ES-I3 (cell line): ENCODE data around the gene BNC1.

Source experiments
- H3K36me3 ChIP-seq: 2 replicates; pipeline ENCODE4 v1.6.1; 2013; ENCODE audit warnings: mild to moderate bottlenecking, low read length, control low read depth, moderate library complexity; ENCODE audit not compliant: insufficient read depth
- H3K4me1 ChIP-seq: 2 replicates; pipeline ENCODE4 v1.6.1; 2013; ENCODE audit warnings: mild to moderate bottlenecking, control low read depth, low read length; ENCODE audit not compliant: insufficient read depth
- H3K9ac ChIP-seq: 2 replicates; pipeline ENCODE4 v1.6.1; 2013; ENCODE audit warnings: low read depth, mild to moderate bottlenecking, low read length, moderate library complexity
- H3K9me3 ChIP-seq: 2 replicates; pipeline ENCODE4 v1.6.1; 2013; ENCODE audit warnings: mild to moderate bottlenecking, low read length, moderate library complexity; ENCODE audit not compliant: control insufficient read depth, insufficient read depth

The BNC1 gene

GRCh38 chr15:83306561-83306960 lies 22.1 kb upstream of the BNC1 start:
- Histone ChIP-seq H3K36me3 (no peaks in the 10 kb centered on the region), H3K4me1 (peaks cover 31% of the 10 kb centered on the region), H3K9me3 (no peaks in the 10 kb centered on the region), H3K9ac (no peak overlapping the region)

GRCh38 chr15:83305704-83306291 lies 21.3 kb upstream of the BNC1 start:
- no peaks in the 10 kb centered on the region for H3K36me3 ChIP-seq
- H3K9ac ChIP-seq: peak overlapping the region; percentile 37; the same call in 1 of the 2 replicates
- H3K4me1 ChIP-seq: peaks cover 23% of the 10 kb centered on the region
- H3K9me3 ChIP-seq: no peaks in the 10 kb centered on the region

GRCh38 chr15:83304861-83305703 lies 20.6 kb upstream of the BNC1 start:
- no peaks in the 10 kb centered on the region for H3K36me3 ChIP-seq
- H3K9me3 ChIP-seq: no peaks in the 10 kb centered on the region
- H3K4me1 ChIP-seq: peaks cover 20% of the 10 kb centered on the region
- H3K9ac ChIP-seq: no peak overlapping the region

- Histone ChIP-seq H3K9ac (no peak overlapping the region), H3K9me3 (no peaks in the 10 kb centered on the region), H3K36me3 (no peaks in the 10 kb centered on the region), H3K4me1 (peaks cover 16% of the 10 kb centered on the region)
These were observed 19.1 kb upstream of the BNC1 start for GRCh38 chr15:83303535-83303934.

GRCh38 chr15:83300826-83301225 lies 16.4 kb upstream of the BNC1 start:
- Histone ChIP-seq H3K4me1 (peaks cover 9% of the 10 kb centered on the region), H3K9me3 (no peaks in the 10 kb centered on the region), H3K9ac (no peak overlapping the region), H3K36me3 (no peaks in the 10 kb centered on the region)

GRCh38 chr15:83299462-83299861 lies 15.0 kb upstream of the BNC1 start:
- Histone ChIP-seq H3K9ac (no peak overlapping the region), H3K4me1 (no peaks in the 10 kb centered on the region), H3K36me3 (no peaks in the 10 kb centered on the region)

GRCh38 chr15:83295417-83295816 lies 11.0 kb upstream of the BNC1 start:
- no peaks in the 10 kb centered on the region for H3K36me3 ChIP-seq
- H3K4me1 ChIP-seq: no peaks in the 10 kb centered on the region
- no peak overlapping the region for H3K9ac ChIP-seq
- no peaks in the 10 kb centered on the region for H3K9me3 ChIP-seq

More at GRCh38 chr15:83299462-83299861, 15.0 kb upstream of the BNC1 start:
- H3K9me3 ChIP-seq: no peaks in the 10 kb centered on the region

GRCh38 chr15:83293201-83293600 lies 8.7 kb upstream of the BNC1 start:
- no peak overlapping the region for H3K9ac ChIP-seq
- peaks cover 9% of the 10 kb centered on the region; the same call in 1 of the 2 replicates for H3K4me1 ChIP-seq
- no peaks in the 10 kb centered on the region for H3K36me3 ChIP-seq
- no peaks in the 10 kb centered on the region for H3K9me3 ChIP-seq

GRCh38 chr15:83292317-83292716 lies 7.9 kb upstream of the BNC1 start:
- no peaks in the 10 kb centered on the region for H3K9me3 ChIP-seq
- no peaks in the 10 kb centered on the region for H3K36me3 ChIP-seq
- H3K4me1 ChIP-seq: peaks cover 17% of the 10 kb centered on the region
- H3K9ac ChIP-seq: no peak overlapping the region

- Histone ChIP-seq H3K9ac (no peak overlapping the region), H3K9me3 (no peaks in the 10 kb centered on the region), H3K36me3 (no peaks in the 10 kb centered on the region), H3K4me1 (peaks cover 29% of the 10 kb centered on the region)
These were observed 5.8 kb upstream of the BNC1 start for GRCh38 chr15:83290236-83290635.

- H3K4me1 ChIP-seq: peaks cover 29% of the 10 kb centered on the region
- no peaks in the 10 kb centered on the region for H3K36me3 ChIP-seq
- H3K9ac ChIP-seq: no peak overlapping the region
These were observed 4.7 kb upstream of the BNC1 start for GRCh38 chr15:83289160-83289559.

GRCh38 chr15:83288381-83288801 lies 3.9 kb upstream of the BNC1 start:
- H3K9me3 ChIP-seq: no peaks in the 10 kb centered on the region
- H3K9ac ChIP-seq: no peak overlapping the region
- no peaks in the 10 kb centered on the region for H3K36me3 ChIP-seq
- peaks cover 29% of the 10 kb centered on the region for H3K4me1 ChIP-seq

More at GRCh38 chr15:83289160-83289559, 4.7 kb upstream of the BNC1 start:
- no peaks in the 10 kb centered on the region for H3K9me3 ChIP-seq

GRCh38 chr15:83287541-83288027 lies 3.1 kb upstream of the BNC1 start:
- Histone ChIP-seq H3K36me3 (no peaks in the 10 kb centered on the region), H3K9ac (no peak overlapping the region), H3K4me1 (peaks cover 29% of the 10 kb centered on the region), H3K9me3 (no peaks in the 10 kb centered on the region)

- peaks cover 29% of the 10 kb centered on the region for H3K4me1 ChIP-seq
- H3K9ac ChIP-seq: no peak overlapping the region
- H3K9me3 ChIP-seq: no peaks in the 10 kb centered on the region
- no peaks in the 10 kb centered on the region for H3K36me3 ChIP-seq
These were observed 1.6 kb upstream of the BNC1 start for GRCh38 chr15:83285979-83286553.
